ELF-1 (cell line): Measurements from ENCODE around the gene METTL2B.
"Not testable (repeated sequence)": the region's sequence is repeated elsewhere in the genome, so short reads cannot be mapped to it uniquely, and the experiment has no call there.

Experiments
- DNase-seq: peaks from one replicate; pipeline ENCODE4 v3.0.0-alpha.2; 2016; ENCODE audit warnings: low read depth, low spot score

The METTL2B gene

GRCh38 chr7:128454808-128455542 is 21.6 kb upstream of the METTL2B start:
- DNase-seq: no peak

GRCh38 chr7:128455543-128456254 is 20.8 kb upstream of the METTL2B start, which contains the start of gene HILPDA:
Gene HILPDA (plus strand): TSS chr7:128455878. CDS start chr7:128457269, 1,391 bp downstream.
- DNase-seq: peak; percentile 92

GRCh38 chr7:128456255-128456725 is 20.3 kb upstream of the METTL2B start:
- DNase-seq: no peak

- peak; percentile 55 for DNase-seq
These were observed 19.2 kb upstream of the METTL2B start for GRCh38 chr7:128457385-128457784.

GRCh38 chr7:128458956-128459355 is 17.6 kb upstream of the METTL2B start:
- DNase-seq: no peak

GRCh38 chr7:128459394-128459878 is 17.1 kb upstream of the METTL2B start:
- DNase-seq: peak; percentile 77

- no peak for DNase-seq
These were observed 14.1 kb upstream of the METTL2B start for GRCh38 chr7:128462460-128462859.

- not testable (repeated sequence) for DNase-seq
These were observed 13.2 kb upstream of the METTL2B start for GRCh38 chr7:128463345-128463744.

- not testable (repeated sequence) for DNase-seq
These were observed 12.6 kb upstream of the METTL2B start for GRCh38 chr7:128463933-128464332.

- not testable (repeated sequence) for DNase-seq
These were observed 9.7 kb upstream of the METTL2B start for GRCh38 chr7:128466871-128467270.

- DNase-seq: not testable (repeated sequence)
These were observed 765 bp downstream of the METTL2B start for GRCh38 chr7:128477336-128477690.

GRCh38 chr7:128479082-128479481 is 2.5 kb downstream of the METTL2B start:
- not testable (repeated sequence) for DNase-seq

- not testable (repeated sequence) for DNase-seq
These were observed 11.6 kb downstream of the METTL2B start for GRCh38 chr7:128488134-128488533.

- DNase-seq: no peak
These were observed 20.9 kb downstream of the METTL2B start for GRCh38 chr7:128497405-128497804.

GRCh38 chr7:128505416-128505815 is 28.9 kb downstream of the METTL2B start:
- not testable (repeated sequence) for DNase-seq

- not testable (repeated sequence) for DNase-seq
These were observed 30.3 kb downstream of the METTL2B start for GRCh38 chr7:128506819-128507218.

- not testable (repeated sequence) for DNase-seq
These were observed 30.9 kb downstream of the METTL2B start for GRCh38 chr7:128507321-128507993.

- not testable (repeated sequence) for DNase-seq
These were observed 35.1 kb downstream of the METTL2B start for GRCh38 chr7:128511692-128512091.

GRCh38 chr7:128515232-128515631 is 38.7 kb downstream of the METTL2B start:
- not testable (repeated sequence) for DNase-seq

GRCh38 chr7:128517023-128517422 is 40.5 kb downstream of the METTL2B start:
- not testable (repeated sequence) for DNase-seq

GRCh38 chr7:128523226-128523931 is 46.8 kb downstream of the METTL2B start:
- not testable (repeated sequence) for DNase-seq
